GM19351 (cell line): ENCODE measurements around the gene VPS45.
"Not testable (repeated sequence)": the region's sequence is repeated elsewhere in the genome, so short reads cannot be mapped to it uniquely, and the experiment has no call there.

Experiments
- ATAC-seq: cut with Tn5 transposase; IDR thresholded peaks from one replicate; pipeline ENCODE4 v1.9.1; 2021; ENCODE audit warnings: mild to moderate bottlenecking, moderate library complexity; ENCODE audit not compliant: unreplicated experiment

Gene VPS45

GRCh38 chr1:150127464-150127863 lies 59.9 kb downstream of the VPS45 start:
- no peak for ATAC-seq

DNA sequence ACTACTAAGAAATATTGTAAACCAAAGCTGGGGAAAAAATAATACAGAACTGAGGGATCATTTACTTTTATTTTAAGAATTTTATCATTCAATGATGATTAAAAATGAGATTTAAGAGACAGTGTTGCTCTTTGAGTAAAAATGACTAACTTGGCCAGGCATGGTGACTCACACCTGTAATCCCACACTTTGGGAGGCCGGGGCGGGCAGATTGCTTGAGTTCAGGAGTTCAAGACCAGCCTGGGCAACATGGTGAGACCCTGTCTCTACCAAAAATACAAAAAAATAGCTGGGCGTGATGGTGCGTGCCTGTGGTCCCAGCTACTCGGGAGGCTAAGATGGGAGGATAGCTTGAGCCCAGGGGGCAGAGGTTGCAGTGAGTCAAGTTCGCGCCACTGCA lies 60.3 kb downstream of the VPS45 start:
- no peak for ATAC-seq

GRCh38 chr1:150132372-150132771 lies 64.8 kb downstream of the VPS45 start:
- ATAC-seq, result no peak

- no peak for ATAC-seq
Measured at GRCh38 chr1:150134537-150134936, 67.0 kb downstream of the VPS45 start.

DNA sequence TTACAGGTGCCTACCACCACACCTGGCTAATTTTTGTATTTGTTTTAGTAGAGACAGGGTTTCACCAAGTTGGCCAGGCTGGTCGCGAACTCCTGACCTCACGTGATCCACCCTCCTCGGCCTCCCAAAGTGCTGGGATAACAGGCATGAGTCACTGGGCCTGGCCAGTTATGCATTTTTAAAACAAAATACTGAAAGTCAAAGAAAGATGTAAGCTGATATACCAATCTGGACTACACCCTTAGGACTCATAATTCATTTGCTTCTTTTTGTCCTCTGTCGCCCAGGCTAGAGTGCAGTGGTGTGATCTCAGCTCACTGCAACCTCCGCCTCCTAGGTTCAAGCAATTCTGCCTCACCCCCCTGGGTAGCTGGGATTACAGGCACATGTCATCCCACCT lies 67.8 kb downstream of the VPS45 start:
- ATAC-seq, result not testable (repeated sequence)

- ATAC-seq, result no peak
Measured at GRCh38 chr1:150138044-150138443, 70.5 kb downstream of the VPS45 start.

- ATAC-seq, result no peak
Measured at GRCh38 chr1:150141452-150141851, 73.9 kb downstream of the VPS45 start.

GRCh38 chr1:150142083-150142482 lies 74.5 kb downstream of the VPS45 start:
- no peak for ATAC-seq

- no peak for ATAC-seq
Measured at GRCh38 chr1:150144606-150145005, 77.0 kb downstream of the VPS45 start.

- ATAC-seq, result not testable (repeated sequence)
Measured at GRCh38 chr1:150146016-150146415, 78.4 kb downstream of the VPS45 start.

DNA sequence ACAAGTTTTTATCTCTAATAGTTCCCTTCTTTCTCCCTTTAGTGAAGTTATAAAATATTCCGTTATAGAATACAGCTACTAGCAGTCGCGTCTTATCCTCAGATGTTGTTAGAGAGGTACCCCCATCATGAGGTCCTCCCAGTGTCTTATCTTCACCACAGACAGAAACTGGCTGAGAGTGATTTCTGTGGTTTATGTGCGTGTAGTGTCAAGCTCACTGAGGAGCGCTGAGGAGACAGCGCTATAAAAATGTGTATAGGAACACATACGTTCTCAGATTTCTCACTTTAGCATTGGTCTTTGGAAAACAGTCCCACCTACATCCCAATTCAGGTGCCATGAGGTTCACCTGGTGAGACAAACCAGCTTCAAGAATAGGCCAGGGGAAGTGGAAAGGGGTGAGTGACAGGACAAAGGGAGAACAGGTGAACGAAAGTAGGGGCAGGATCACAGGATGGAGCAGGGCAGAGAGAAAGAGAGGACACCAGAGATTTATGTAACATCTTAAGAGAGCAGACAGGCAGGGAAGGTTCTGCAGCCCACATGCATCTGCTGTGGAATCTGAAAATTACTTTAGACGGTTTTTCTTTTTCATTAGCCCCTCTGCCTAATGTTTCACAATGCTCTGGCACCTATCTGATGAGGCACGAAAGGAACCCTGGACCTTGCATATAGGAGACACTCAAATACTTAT lies 79.4 kb downstream of the VPS45 start:
- no peak for ATAC-seq

DNA sequence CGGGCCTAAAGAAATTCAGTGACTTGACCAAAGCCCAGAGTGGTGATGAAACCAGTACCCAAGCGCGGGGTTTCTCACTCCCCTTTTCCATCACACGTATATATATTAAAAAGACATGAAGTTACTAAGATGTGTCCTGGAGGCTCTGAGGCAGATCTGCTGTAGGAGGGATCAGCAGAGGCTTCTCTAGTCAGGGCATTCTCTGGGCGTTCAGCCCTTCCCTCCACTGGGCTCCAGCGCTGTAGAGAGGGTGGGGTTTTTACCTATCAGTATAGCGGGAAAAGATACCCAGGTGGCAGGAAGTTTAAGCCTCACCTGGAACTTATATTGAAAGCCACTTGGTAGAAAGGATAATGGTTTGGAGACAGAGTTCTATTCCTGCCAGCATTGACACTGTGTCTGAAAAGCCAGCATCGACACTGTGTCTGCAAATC lies 81.3 kb downstream of the VPS45 start:
- no peak for ATAC-seq

- ATAC-seq, result peak; percentile 62
Measured at GRCh38 chr1:150149271-150150132, 81.9 kb downstream of the VPS45 start, which contains the start of gene PLEKHO1. Gene PLEKHO1 (plus strand): TSS chr1:150149916. CDS start chr1:150150258, 342 bp downstream.

DNA sequence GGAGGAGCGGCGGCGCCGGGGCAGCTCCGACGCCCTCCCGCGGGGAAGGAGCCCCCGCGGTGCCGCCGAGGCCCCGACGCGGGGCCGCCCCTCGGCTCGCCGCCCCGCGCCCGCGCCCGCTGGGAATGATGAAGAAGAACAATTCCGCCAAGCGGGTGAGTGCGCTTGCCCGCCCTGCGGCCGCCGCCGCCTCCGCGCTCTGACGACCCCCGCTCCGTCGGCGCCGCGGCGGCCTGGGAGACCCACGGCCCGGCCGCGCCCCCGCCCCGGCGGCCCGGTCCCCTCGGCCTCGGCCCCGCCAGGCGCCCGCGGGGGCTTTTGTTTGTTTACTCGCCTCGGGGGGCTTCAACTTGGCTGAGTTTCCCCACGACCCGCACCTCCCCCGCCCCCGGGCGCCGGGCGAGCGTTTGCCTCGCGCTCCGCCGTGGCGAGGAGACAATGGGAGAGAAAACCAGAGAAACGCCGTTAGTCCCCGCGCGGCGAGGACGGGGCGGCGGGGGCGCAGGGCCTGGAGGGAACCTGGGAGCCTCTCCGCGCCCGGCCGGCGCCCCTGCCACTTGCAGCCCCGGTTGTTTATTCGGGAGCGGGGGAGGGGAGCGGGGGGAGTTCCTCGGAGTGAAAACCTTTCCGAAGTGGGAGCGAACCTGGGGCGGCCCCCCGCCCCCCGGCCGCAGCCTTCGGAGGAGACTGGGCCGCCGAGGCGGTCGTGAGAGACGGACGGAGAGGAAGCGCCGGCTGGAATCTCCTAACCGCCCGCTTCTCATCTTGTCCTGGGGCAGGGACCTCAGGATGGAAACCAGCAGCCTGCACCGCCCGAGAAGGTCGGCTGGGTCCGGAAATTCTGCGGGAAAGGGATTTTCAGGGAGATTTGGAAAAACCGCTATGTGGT lies 82.8 kb downstream of the VPS45 start:
- ATAC-seq, result no peak

DNA sequence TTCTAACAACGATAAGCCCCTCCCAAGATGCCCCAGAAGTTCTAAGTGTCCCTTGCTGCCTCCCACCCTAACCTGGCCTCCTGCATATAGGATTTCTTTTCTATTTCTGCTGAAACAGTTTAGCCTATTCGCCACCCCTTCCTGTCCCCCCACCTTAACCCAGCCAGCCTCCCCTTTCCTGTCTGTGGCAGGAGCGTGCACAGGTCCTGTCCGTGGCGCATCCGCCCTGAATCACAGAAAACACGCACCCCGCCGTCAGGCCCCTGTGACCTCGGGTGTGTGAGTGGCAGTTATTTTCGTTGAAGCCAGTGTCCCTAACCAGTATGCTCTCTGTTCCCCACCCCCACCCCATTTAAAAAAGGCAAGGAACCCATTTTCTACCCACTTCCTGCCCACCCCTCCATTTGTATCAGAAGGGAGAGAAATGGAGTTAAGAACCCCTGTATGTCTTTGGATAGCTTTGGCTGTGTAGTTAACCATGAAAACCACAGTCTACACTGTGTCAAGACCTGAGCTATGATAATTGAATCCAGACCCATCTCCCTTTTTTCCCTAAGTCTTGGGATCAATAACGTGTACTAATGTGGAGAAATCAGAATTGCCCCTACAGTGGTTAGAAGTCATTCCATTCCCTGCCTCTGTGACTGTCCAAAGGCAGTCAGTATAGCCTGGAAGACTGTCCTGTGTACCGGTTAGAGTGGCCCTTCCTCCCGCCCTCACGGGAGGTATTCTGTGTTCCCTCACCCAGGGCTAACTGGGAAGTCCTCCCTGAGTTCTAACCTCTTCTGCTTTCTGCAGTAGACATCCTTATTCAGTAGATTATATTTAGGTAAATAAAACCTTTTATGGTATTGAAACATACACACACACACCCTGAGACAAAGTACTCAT lies 84.0 kb downstream of the VPS45 start:
- no peak for ATAC-seq

- no peak for ATAC-seq
Measured at GRCh38 chr1:150152182-150152536, 84.6 kb downstream of the VPS45 start.

DNA sequence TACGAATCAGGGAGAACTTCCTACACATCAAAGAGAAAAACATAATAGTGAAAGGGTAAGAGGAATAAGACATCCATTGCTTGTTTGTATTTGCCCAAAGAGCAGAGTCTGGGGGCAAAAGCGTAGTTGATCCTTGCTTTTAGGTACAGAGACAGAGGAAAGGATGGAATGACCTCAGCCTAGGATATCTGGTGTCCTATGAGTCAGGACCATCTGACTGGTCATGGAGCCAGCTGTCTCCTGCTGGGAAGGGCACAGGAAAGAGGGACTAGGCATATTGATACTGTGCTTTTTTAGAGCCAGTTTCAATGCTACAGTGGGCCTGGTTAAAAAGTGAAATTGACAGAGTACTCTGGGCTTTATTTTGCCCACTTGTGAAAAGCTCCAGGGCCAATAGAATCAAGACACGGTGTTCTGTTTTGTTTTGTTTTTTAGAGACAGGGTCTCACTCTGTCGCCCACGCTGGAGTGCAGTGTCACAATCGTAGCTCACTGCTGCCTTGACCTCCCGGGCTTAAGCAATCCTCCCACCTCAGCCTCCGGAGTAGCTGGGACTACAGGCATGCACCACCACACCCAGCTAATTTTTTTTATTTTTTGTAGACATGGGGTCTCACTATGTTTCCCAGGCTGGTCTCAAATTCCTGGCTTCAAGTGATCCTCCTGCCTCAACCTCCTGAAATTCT lies 85.3 kb downstream of the VPS45 start:
- no peak for ATAC-seq

GRCh38 chr1:150154143-150154542 lies 86.6 kb downstream of the VPS45 start:
- no peak for ATAC-seq

GRCh38 chr1:150155413-150156071 lies 88.0 kb downstream of the VPS45 start:
- ATAC-seq, result no peak
